HG03439 (cell line): ENCODE data around the gene ZMYND8.
"Not testable (repeated sequence)": the region's sequence is repeated elsewhere in the genome, so short reads cannot be mapped to it uniquely, and the experiment has no call there.

Experiments used
- ATAC-seq: cut with Tn5 transposase; IDR thresholded peaks from one replicate; pipeline ENCODE4 v1.9.1; 2021; ENCODE audit warnings: mild to moderate bottlenecking, moderate library complexity; ENCODE audit not compliant: unreplicated experiment

The ZMYND8 gene

GRCh38 chr20:47188540-47188939 is 168.0 kb downstream of the ZMYND8 start:
- ATAC-seq, result no peak

- no peak for ATAC-seq
Observed at GRCh38 chr20:47187450-47188195, 168.9 kb downstream of the ZMYND8 start.

- no peak for ATAC-seq
Observed at GRCh38 chr20:47183367-47183766, 173.1 kb downstream of the ZMYND8 start.

GRCh38 chr20:47181056-47181862 is 175.2 kb downstream of the ZMYND8 start:
- no peak for ATAC-seq

- no peak for ATAC-seq
Observed at GRCh38 chr20:47179267-47179666, 177.2 kb downstream of the ZMYND8 start.

- ATAC-seq, result no peak
Observed at GRCh38 chr20:47178851-47179250, 177.6 kb downstream of the ZMYND8 start.

GRCh38 chr20:47178277-47178676 is 178.2 kb downstream of the ZMYND8 start:
- ATAC-seq, result no peak

GRCh38 chr20:47176217-47176616 is 180.3 kb downstream of the ZMYND8 start:
- ATAC-seq, result not testable (repeated sequence)

GRCh38 chr20:47175493-47175892 is 181.0 kb downstream of the ZMYND8 start:
- no peak for ATAC-seq

GRCh38 chr20:47174456-47175243 is 181.8 kb downstream of the ZMYND8 start:
- ATAC-seq, result no peak

GRCh38 chr20:47173596-47174216 is 182.8 kb downstream of the ZMYND8 start:
- ATAC-seq, result no peak

- no peak for ATAC-seq
Observed at GRCh38 chr20:47172579-47172978, 183.9 kb downstream of the ZMYND8 start.

GRCh38 chr20:47167846-47168245 is 188.7 kb downstream of the ZMYND8 start:
- ATAC-seq, result no peak

GRCh38 chr20:47165376-47165865 is 191.1 kb downstream of the ZMYND8 start:
- ATAC-seq, result no peak

GRCh38 chr20:47164140-47164539 is 192.4 kb downstream of the ZMYND8 start:
- ATAC-seq, result no peak

GRCh38 chr20:47161411-47161810 is 195.1 kb downstream of the ZMYND8 start:
- no peak for ATAC-seq

- no peak for ATAC-seq
Observed at GRCh38 chr20:47160992-47161391, 195.5 kb downstream of the ZMYND8 start.

GRCh38 chr20:47160240-47160639 is 196.3 kb downstream of the ZMYND8 start:
- ATAC-seq, result no peak
